Left ventricle myocardium superior (tissue), 1 donor: ENCODE data around the gene PPWD1. TPM values are rescaled to one million over a fixed set of nuclear protein-coding genes. Genes with fewer than 3 reads are reported as not detected.
"Not testable (repeated sequence)": the region's sequence is repeated elsewhere in the genome, so short reads cannot be mapped to it uniquely, and the experiment has no call there.

Source experiments
- ATAC-seq: fragments of 200-7000 bp; cut with Tn5 transposase; one replicate; pipeline ENCODE4 v1.9.1; 2020; ENCODE audit warnings: mild to moderate bottlenecking, moderate library complexity
- DNase-seq: peaks from one replicate; pipeline ENCODE4 v3.0.0-alpha.2; 2020
- intact Hi-C: fragments of 100-400 bp; cut with micrococcal nuclease; formaldehyde crosslinking; loops from one replicate; pipeline ENCODE4 v1.11.0; 2022
- long read RNA-seq: library from polyadenylated mRNA; unstranded; transcript quantifications from one replicate; pipeline ENCODE4 v2.0.0, GENCODE V29; 2021
- total RNA-seq: library from RNA; stranded (reverse); fragmentation: NEBNext Ultra II Directional; extraction: Animal tissue kit (Norgen Biotek cat#: 25700); gene quantifications from one replicate; pipeline ENCODE4 v1.2.1, GENCODE V29; 2021
- donor health status: DM: no; HTN: yes; CAD: no; lungs with severe emphysema.

Gene PPWD1
- 21.9 TPM for total RNA-seq
- long read RNA-seq, transcript PPWD1-201 (11 exons, 2,166 nt), result major isoform, 51 of 58 reads
- long read RNA-seq, partial matches to known transcripts, result 0 of 58 reads
- long read RNA-seq, other reads (novel, unspliced or antisense), result 7 of 58 reads

DNA sequence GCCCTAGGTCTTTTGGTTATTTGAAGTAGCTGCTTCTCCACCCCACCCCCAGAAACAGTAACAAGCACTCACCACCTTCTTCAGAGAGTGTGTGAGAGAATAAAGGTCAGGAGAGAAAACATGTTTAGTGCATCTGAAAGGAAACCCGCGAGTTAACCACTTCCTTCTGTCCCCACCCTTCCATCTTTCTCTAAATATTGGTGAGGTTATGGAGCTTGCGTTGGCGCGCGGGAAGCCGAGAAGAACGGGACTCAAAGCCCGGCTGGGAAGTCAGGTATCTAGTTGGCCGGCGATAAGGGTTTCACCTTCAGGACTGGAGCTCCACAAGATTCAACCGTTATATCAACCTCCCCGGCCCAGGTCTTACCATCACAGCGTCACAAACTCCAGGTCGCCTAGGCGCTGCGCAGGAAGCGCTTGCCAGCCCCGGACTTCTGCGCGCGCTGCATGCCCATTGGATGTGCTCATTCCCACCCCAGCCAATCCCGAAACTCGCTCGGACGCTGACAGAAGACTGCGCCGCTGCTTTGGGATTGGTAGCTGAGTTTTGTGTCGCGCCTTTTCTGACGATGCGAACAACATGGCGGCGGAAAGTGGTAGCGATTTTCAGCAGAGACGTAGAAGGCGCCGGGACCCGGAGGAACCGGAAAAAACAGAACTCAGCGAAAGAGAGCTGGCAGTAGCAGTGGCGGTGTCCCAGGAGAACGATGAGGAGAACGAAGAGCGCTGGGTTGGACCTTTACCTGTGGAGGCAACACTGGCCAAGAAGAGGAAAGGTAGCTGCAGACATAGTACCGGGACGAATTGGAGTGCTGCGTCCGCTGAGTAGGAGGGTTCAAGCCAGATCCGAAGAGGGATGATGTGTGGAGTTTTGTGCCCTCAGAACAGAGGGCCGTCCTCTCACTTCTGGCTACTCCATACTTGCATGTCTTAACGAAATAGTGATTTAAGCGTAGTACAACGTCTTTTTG lies at the start of gene PPWD1, which contains the start of gene CENPK:
Gene PPWD1 (plus strand): TSS at position 566 of the 971 bp plus-strand sequence. CDS start 15 bp downstream, at position 581.
Gene CENPK (minus strand): TSS at position 438 of the 971 bp plus-strand sequence. CDS start 8,261 bp downstream, outside the sequence.
- peak; percentile 100 for ATAC-seq
- intact Hi-C loops, result no loop called here
- DNase-seq, result peak; percentile 94

DNA sequence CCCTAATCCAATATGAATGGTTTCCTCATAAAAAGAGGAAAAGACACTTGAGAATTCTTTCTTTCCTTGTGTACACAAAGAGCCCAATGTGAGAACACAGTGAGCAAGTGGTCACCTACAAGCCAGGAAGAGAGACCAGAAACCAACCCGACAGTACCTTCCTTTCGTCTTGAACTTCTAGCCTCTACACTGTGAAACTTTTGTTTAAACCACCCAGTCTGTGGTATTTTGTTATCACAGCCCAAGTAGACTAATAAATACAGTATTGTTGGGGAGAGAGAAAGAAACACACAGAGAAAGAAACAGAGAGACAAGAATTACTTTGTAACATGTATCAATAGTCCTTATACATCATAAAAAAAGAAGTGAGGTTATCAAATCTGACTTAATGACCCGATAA lies 37.4 kb upstream of the PPWD1 start:
- ATAC-seq, result no peak
- no peak for DNase-seq
- intact Hi-C loops, result no loop called here

DNA sequence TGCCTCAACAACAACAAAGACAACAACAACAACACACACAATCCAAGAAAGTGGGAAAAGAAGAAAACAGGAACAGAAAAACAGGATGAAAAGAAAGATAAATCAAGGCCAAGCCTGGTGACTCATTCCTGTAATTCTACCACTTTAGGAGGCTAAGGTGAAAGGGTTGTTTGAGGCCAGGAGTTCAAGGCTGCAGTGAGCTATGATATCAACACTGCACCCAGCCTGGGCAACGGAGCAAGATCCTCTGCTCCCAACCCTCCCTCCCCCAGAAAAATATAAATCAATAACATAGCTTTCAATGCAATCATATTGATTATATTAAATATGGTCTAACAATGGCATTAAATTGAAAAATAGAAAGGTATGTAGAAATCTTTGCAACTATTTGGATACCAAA lies 32.2 kb upstream of the PPWD1 start:
- ATAC-seq (no peak), DNase-seq (no peak)
- intact Hi-C loops, result no loop called here

DNA sequence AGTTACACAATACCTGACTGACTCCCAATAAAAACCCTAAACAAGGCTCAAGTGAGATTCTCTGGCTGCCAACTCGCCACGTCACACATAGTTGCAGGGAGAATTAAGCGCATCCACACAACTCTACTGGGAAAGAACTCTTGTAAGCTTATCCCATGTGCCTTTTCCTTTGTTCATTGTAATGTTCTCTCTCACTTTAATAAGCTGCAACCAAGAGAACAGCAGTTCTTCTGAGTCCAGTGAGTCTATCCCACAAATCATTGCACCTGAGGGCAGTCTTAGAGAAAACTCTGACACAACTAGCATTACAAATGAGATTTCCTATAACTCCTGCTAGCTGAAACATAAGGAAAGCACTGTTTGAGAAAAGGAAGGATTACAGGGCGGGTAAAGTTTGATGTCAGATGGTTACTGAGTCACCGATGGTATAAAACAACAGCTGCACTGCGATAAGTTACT lies 27.5 kb upstream of the PPWD1 start:
- DNase-seq (no peak), ATAC-seq (no peak)
- intact Hi-C loops, result no loop called here

DNA sequence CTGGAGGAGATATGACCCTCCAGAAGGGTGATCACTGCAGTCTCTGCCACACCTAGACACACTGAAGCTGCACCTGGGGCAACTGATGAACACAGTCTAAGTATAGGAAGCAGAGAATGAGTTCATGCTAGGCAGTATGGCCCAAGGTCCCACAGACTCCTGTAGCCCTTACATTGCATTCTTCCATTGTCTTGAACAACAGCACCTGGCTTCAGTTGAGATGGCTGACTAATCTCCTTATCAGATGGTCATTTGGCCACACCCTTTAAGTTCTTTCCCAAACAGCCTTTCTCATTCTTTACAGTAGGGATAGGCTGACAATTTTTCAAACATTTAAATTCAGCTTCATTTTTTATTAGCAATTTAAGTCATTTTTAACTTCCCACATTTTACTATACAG lies 23.3 kb upstream of the PPWD1 start:
- DNase-seq (no peak), ATAC-seq (no peak)
- intact Hi-C loops, result no loop called here

DNA sequence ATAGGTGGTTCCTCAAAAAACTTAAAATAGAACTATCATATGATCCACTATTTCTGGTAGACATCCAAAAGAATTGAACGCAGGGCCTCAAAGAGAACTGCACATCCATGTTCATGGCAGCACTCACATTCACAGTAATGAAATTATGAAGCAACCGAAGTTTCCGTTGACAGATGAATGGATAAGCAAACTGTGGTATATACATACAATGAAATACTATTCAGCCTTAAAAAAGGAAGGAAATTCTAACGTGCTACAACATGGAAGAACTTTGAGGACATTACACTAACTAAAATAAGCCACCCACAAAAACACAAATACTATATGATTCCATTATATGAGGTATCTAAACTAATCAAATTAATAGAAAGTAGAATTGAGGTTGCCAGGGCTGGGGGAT lies 18.6 kb upstream of the PPWD1 start:
- no peak for DNase-seq
- intact Hi-C loops, result no loop called here
- no peak for ATAC-seq

DNA sequence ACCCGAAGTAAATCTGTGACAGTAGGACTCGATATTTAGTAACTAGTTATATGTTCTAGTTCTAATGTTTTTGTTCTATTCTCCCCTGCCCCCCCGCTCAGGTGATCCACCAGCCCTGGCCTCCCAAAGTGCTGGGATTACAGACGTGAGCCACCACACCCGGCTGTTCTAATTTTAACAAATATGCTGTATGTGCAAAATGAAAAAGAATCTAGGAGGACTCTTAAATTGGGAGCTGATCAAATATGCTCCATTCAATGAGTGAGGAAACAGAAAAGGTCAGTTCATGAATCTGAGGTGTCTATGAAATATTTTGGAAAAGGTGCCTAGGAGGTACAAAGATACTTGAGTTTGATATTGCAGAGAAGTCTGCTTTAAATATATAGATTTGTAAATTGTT lies 17.0 kb upstream of the PPWD1 start:
- ATAC-seq, result no peak
- intact Hi-C loops, result no loop called here
- no peak for DNase-seq

DNA sequence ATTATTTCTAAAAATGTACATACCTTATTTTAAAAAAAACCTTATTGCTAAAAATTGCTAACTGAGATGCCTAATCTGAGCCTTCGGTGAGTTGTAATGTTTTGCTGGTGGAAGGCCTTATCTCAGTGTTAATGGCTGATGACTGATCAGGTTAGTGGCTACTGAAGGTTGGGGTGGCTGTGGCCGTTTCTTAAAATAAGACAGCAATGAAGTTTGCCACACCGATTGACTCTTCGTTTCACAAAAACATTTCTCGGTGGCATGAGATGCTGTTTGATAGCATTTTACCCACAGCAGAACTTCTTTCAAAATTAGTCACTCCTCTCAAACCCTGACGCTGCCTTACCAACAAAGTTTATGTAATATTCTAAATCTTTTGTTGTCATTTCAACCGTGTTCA lies 14.8 kb upstream of the PPWD1 start:
- no peak for DNase-seq
- intact Hi-C loops, result no loop called here
- ATAC-seq, result no peak

DNA sequence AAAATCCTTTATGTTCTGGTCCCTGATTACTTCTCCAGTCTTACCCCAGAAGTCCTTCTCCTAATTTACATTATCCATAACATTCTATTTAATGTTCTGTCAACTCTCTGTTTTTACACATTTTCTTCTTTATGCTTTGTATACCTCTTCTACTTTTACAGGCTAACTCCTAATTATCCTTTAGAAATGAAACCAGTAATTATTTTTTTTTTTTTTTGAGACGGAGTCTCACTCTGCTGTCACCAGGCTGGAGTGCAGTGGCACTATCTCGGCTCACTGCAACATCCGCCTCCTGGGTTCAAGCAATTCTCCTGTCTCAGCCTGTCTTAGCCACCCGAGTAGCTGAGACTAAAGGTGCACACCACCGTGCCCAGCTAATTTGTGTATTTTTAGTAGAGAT lies 9.2 kb upstream of the PPWD1 start:
- DNase-seq (no peak), ATAC-seq (no peak)
- intact Hi-C loops, result no loop called here

DNA sequence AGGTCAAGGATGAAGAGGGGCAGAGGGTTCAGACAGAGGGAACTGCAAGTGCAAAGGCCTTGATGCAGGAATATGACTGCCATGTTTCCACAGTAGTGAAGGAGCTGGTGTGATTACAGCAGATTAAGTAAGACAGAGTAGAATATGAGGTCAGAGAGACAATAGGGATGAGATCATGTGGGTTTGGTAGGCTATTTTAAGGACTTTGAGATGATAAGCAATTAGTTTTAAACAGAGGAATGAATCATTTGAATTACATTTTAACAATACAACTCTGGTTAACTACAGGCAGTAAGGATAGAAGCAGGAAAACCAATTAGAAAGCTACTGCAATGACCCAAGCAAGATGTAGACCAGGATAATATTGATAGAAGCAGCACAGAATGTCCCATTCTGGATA lies 7.8 kb upstream of the PPWD1 start:
- DNase-seq, result no peak
- ATAC-seq, result no peak
- intact Hi-C loops, result no loop called here

DNA sequence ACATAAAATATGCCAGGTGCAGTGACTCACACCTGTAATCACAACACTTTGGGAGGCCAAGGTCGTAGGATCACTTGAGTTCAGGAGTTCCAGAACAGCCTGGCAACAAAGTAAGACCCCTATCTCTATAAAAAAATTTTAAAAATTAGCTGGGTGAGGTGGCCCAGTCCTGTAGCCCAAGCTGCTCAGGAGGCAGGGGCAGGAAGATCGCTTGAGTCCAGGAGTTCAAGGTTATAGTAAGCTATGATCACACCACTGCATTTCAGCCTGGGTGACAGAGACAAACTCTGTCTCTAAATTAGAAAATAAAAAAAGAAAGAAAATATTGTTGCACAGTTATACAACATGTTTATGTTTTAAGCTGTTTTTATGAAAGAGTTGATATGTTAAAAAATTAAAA lies 6.9 kb upstream of the PPWD1 start:
- no peak for ATAC-seq
- DNase-seq, result no peak
- intact Hi-C loops, result no loop called here

DNA sequence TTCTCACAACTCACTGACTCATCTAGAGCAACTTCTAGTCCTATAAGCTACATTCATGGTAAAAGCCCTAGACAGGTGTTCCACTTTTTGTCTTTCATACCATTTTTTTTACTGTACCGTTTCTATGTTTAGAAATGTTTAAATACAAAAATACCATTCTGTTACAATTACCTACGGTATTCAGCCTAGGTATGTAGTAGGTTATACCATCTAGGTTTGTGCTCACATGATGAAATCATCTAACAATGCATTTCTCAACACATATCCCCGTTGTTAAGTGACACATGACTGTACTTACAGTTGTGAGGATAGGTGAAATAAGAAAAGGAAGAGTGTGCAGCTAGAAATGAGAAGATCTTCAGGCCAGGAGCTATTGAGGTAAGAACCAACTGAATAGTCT lies 6.4 kb upstream of the PPWD1 start:
- intact Hi-C loops, result no loop called here
- ATAC-seq (no peak), DNase-seq (no peak)

DNA sequence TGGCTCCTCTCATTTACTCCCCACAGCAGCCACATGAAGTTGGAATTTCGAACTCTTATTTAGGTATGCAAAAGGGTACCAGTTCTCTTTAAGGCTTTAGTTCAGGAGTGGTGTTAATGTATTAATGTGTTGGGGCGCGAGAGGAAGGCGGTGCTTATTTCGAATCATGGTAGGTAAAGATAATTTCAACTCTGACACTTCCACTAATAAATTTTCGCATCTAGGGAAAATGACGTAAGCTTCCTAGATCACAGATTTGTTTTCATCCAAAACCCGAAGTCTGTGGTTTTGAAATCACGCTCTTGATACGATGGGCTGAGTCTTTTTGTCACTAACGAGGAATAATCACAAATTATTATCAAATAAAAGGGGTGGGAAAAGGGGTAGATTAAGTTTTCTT lies 681 bp downstream of the PPWD1 start:
- intact Hi-C loops, result no loop called here
- no peak for ATAC-seq

DNA sequence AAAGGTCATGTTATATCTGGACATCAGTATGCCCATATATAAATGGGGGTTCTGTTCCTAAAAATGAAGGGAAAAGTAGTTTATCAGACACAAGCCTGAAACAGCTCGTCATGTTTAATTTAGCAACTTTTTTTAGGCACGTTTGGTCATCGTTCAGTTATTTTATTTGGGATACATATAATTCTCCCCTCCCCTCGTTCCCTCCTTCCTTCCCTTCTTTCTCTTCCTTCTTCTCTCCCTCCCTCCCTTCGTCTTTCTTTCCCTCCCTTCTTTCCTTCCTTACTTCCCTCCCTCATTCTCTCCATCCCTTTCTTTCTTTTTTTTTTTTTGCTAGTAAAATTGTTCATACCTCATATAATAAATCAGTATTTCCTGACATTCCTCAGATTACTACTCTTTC lies 3.4 kb downstream of the PPWD1 start:
- ATAC-seq (no peak), DNase-seq (no peak)
- intact Hi-C loops, result no loop called here

More for the DNA sequence above, 681 bp downstream of the PPWD1 start:
- no peak for DNase-seq

DNA sequence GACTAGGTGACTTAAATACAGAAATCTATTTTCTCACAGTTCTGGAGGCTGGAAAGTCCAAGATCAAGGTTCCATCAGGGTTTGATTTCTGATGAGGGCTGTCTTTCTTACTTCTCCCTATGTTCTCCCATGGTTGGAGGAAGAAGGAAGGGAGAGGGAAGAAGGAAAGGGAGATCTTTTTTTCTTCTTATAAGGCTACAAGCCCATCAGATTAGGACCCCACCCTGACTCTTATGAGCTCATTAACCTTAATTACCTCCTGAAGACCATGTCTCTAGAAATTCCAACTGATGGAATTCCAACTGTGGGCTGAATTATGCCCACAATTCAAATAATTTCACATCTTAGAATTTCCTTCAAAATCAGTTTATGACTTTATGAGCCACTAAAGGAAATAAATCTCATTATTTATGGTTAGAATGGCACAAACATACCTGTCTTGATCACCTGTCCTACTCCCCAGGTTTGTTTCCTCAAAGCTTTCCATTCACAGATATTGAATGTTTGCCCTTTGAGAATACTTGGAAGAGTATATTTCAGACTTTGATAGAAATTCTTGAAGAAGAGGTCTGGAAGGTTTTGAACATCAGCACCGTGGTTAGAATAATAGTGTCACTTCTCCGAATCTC lies 7.6 kb downstream of the PPWD1 start:
- intact Hi-C loops, result no loop called here
- no peak for DNase-seq
- ATAC-seq, result no peak

DNA sequence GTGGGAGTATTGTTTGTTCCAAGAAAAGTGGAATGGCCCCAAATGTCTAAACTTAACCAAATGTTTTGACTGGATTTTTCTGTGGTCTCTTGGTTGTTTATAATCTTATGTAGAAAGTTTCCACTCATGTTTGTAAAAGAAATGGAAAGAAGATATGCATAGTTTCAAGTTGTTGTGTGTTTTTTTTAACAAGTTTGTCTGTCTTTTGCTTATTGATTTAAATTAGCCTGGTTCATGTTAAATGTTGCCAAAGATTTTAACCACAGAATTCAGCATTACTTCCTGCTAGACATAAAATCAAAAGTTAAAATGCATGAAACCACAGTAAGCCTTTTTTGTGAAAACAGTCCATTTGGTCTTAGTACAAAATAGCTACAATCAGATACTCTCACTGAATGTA lies 14.0 kb downstream of the PPWD1 start:
- intact Hi-C loops, result no loop called here
- no peak for DNase-seq
- ATAC-seq, result no peak

DNA sequence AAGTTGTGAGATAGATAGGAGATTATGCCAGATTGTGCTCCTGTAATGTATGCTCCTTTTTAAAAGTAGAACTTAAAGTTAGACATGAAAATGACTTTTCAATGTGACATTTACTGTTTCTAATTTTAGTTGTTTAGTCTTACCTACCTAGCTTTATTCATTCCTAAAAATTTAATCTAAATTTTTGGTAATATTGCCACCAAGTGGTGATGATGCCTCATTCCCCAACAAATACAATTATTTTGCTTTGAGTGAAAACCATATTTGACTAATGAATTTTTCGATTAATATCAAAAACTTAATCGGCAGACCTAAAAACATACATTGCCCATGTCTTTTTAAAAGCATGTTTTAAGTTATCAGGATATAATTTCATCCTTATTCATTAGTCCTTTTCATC lies 25.6 kb downstream of the PPWD1 start:
- intact Hi-C loops, result no loop called here
- no peak for DNase-seq
- no peak for ATAC-seq

DNA sequence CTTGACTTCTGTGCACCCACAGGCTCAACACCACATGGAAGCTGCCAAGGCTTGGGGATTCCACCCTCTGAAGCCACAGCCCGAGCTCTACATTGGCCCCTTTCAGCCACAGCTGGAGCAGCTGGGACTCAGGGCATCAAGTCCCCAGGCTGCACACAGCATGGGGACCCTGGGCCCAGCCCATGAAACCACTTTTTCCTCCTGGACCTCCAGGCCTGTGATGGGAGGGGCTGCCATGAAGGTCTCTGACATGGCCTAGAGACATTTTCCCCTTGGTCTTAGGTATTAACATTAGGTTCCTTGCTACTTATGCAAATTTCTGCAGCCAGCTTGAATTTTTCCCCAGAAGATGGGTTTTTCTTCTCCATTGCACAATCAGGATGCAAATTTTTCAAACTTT lies 38.7 kb downstream of the PPWD1 start:
- intact Hi-C loops, DNase-seq, ATAC-seq: not testable (repeated sequence)

DNA sequence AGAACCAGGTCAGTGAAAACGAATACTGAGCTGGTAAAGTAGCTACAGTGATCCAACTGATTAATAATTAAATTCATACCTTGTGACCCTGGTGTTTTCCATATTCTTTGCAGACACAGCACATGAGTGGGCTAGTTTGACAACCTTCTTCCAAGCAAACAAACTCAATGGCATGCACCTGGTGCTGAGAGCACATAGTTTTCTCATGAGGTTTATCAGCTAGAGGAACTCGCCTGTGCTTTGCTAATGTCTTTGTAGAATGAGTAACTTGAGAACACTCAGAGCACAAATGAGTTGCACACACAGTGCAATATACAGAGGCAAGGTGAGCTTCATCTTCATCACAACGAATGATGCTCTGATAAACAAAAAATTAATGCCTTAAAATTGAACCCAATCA lies 48.4 kb downstream of the PPWD1 start:
- ATAC-seq (peak; percentile 25), DNase-seq (no peak)
- intact Hi-C loops, result no loop called here

DNA sequence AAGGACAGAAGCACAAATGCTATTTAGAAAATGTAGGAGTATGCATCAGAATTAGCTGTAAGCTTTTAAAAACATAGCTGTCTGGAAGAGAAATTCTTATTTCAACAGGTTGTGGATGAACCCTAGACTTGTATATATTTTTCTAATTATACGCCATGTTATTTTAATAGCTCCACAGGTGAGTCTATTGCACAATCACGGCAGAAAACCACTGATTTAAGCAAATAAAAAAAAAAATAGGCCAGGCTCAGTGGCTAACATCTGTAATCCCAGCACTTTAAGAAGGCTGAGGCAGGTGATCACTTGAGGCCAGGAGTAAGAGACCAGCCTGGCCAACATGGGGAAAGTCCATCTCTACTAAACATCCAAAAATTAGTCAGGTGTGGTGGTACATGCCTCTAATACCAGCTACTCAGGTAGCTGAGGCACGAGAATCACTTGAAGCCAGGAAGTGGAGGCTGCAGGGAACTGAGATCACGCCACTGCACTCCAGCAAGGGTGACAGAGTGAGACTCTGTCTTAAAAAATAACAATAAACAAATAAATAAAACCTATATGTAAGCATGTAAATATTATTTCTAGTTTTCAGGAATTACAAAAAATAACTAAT lies 49.3 kb downstream of the PPWD1 start:
- DNase-seq, result no peak
- intact Hi-C loops, result no loop called here
- ATAC-seq, result no peak
